WTC11 (cell line): Measurements from ENCODE around the gene XDH. TPM values are rescaled to one million over a fixed set of nuclear protein-coding genes. Genes with fewer than 3 reads are reported as not detected.

Experiments
- ATAC-seq: fragments of 200-7000 bp; cut with Tn5 transposase; 2 replicates; pipeline ENCODE4 v1.10.0; 2021; ENCODE audit warnings: mild to moderate bottlenecking, moderate library complexity
- CTCF ChIA-PET: fragments of 300-600 bp; sonication (Branson Sonifier 250); formaldehyde crosslinking; loops from one replicate; lab custom pipeline; 2021; ENCODE audit warnings: antibody characterized with exemption; lab: Charles Lee
- POLR2A ChIA-PET: fragments of 350-600 bp; sonication (Branson Sonifier 250); formaldehyde crosslinking; loops from one replicate; lab custom pipeline; 2021; ENCODE audit warnings: antibody characterized with exemption; lab: Charles Lee
- DNase-seq: peaks from one replicate; pipeline ENCODE4 v3.0.0; 2021; ENCODE audit warnings: low spot score
- H3K27ac Mint-ChIP-seq: 2 replicates; pipeline ENCODE4 v1.8.0; 2021; ENCODE audit warnings: mixed read lengths
- H3K27me3 Mint-ChIP-seq: 2 replicates; pipeline ENCODE4 v1.8.0; 2021; ENCODE audit warnings: low read depth, mild to moderate bottlenecking, moderate library complexity, mixed read lengths
- H3K36me3 Mint-ChIP-seq: 2 replicates; pipeline ENCODE4 v1.8.0; 2021; ENCODE audit warnings: mixed read lengths
- H3K4me1 Mint-ChIP-seq: 2 replicates; pipeline ENCODE4 v1.8.0; 2022; ENCODE audit warnings: mixed read lengths
- H3K4me3 Mint-ChIP-seq: 2 replicates; pipeline ENCODE4 v1.8.0; 2021; ENCODE audit warnings: mild to moderate bottlenecking, moderate library complexity, mixed read lengths
- H3K9me3 Mint-ChIP-seq: 2 replicates; pipeline ENCODE4 v1.8.0; 2021; ENCODE audit warnings: mixed read lengths
- CBFB ChIP-seq: sonication (generic); formaldehyde crosslinking; IDR thresholded peaks from 2 replicates; pipeline ENCODE4 v1.8.1; 2022; ENCODE audit warnings: mild to moderate bottlenecking, low read depth, missing genetic modification reagents
- CREB1 ChIP-seq: sonication (generic); formaldehyde crosslinking; IDR thresholded peaks from 2 replicates; pipeline ENCODE4 v1.8.0; 2023; ENCODE audit warnings: mild to moderate bottlenecking, missing genetic modification reagents
- EMX1 ChIP-seq: fragments of 250-450 bp; sonication (Bioruptor Pico); IDR thresholded peaks from 2 replicates; pipeline ENCODE4 v1.8.0; 2021; ENCODE audit warnings: mild to moderate bottlenecking
- ETV6 ChIP-seq: sonication (generic); formaldehyde crosslinking; IDR thresholded peaks from 2 replicates; pipeline ENCODE4 v1.8.1; 2022; ENCODE audit warnings: mild to moderate bottlenecking, missing genetic modification reagents
- FOXP1 ChIP-seq: sonication (generic); formaldehyde crosslinking; IDR thresholded peaks from 2 replicates; pipeline ENCODE4 v1.8.0; 2022; ENCODE audit warnings: missing genetic modification reagents, mild to moderate bottlenecking, moderate library complexity, borderline replicate concordance
- FOXP4 ChIP-seq: sonication (generic); formaldehyde crosslinking; IDR thresholded peaks from 2 replicates; pipeline ENCODE4 v1.8.0; 2022; ENCODE audit warnings: mild to moderate bottlenecking, missing genetic modification reagents
- IRF1 ChIP-seq: sonication (generic); formaldehyde crosslinking; IDR thresholded peaks from 2 replicates; pipeline ENCODE4 v1.8.0; 2023; ENCODE audit warnings: missing genetic modification reagents
- IRF2 ChIP-seq: sonication (generic); formaldehyde crosslinking; IDR thresholded peaks from 2 replicates; pipeline ENCODE4 v1.8.0; 2022; ENCODE audit warnings: low read depth, missing genetic modification reagents, borderline replicate concordance
- JAZF1 ChIP-seq: fragments of 250-450 bp; sonication (Bioruptor Pico); IDR thresholded peaks from 2 replicates; pipeline ENCODE4 v1.9.0; 2021; ENCODE audit warnings: moderate library complexity, mild to moderate bottlenecking, inconsistent platforms
- MAX ChIP-seq: sonication (generic); formaldehyde crosslinking; IDR thresholded peaks from 2 replicates; pipeline ENCODE4 v1.8.0; 2022; ENCODE audit warnings: mild to moderate bottlenecking, missing genetic modification reagents
- MLX ChIP-seq: sonication (generic); formaldehyde crosslinking; IDR thresholded peaks from 2 replicates; pipeline ENCODE4 v1.8.1; 2023; ENCODE audit warnings: mild to moderate bottlenecking, missing genetic modification reagents, moderate library complexity
- NFYB ChIP-seq: sonication (generic); formaldehyde crosslinking; conservative IDR thresholded peaks from 2 replicates; pipeline ENCODE4 v1.8.0; 2022; ENCODE audit warnings: low read depth, missing genetic modification reagents
- OVOL2 ChIP-seq: fragments of 250-450 bp; sonication (Bioruptor Pico); IDR thresholded peaks from 2 replicates; pipeline ENCODE4 v1.9.0; 2021; ENCODE audit warnings: mild to moderate bottlenecking, borderline replicate concordance
- PRDM15 ChIP-seq: sonication (generic); formaldehyde crosslinking; IDR thresholded peaks from 2 replicates; pipeline ENCODE4 v1.8.0; 2022; ENCODE audit warnings: missing genetic modification reagents
- RORB ChIP-seq: fragments of 250-450 bp; sonication (Bioruptor Pico); IDR thresholded peaks from 2 replicates; pipeline ENCODE4 v1.9.0; 2021; ENCODE audit warnings: mild to moderate bottlenecking
- SP1 ChIP-seq: sonication (generic); formaldehyde crosslinking; conservative IDR thresholded peaks from 2 replicates; pipeline ENCODE4 v1.8.1; 2022; ENCODE audit warnings: missing genetic modification reagents
- ZBTB43 ChIP-seq: sonication (generic); formaldehyde crosslinking; IDR thresholded peaks from 2 replicates; pipeline ENCODE4 v1.8.1; 2023; ENCODE audit warnings: mild to moderate bottlenecking, missing genetic modification reagents
- ZNF396 ChIP-seq: fragments of 250-450 bp; sonication (Bioruptor Pico); IDR thresholded peaks from 2 replicates; pipeline ENCODE4 v1.8.0; 2021; ENCODE audit warnings: mild to moderate bottlenecking, moderate library complexity, borderline replicate concordance
- total RNA-seq: library from RNA; stranded (reverse); gene quantifications from 3 replicates; pipeline ENCODE4 v1.2.3, GENCODE V29; 2021
- TF ChIP-seq, protein P1 (sequence below): fragments of 250-450 bp; sonication (Bioruptor Pico); IDR thresholded peaks from 2 replicates; pipeline ENCODE4 v1.9.0; 2021; ENCODE audit warnings: mild to moderate bottlenecking
- TF ChIP-seq, protein P2 (sequence below): sonication (generic); formaldehyde crosslinking; IDR thresholded peaks from 2 replicates; pipeline ENCODE4 v1.8.1; 2022; ENCODE audit warnings: mild to moderate bottlenecking, missing genetic modification reagents, moderate library complexity, borderline replicate concordance

The XDH gene
- total RNA-seq, 1 experiment from 2014 or later, result 3.0 TPM

GRCh38 chr2:31337860-31338259, 76.7 kb downstream of the XDH start:
- CTCF ChIA-PET, result no interaction called here
- no peak for ATAC-seq

GRCh38 chr2:31337197-31337596, 77.3 kb downstream of the XDH start:
- no peak overlapping the region for H3K4me3 Mint-ChIP-seq
- no peaks in the 10 kb centered on the region for H3K9me3 Mint-ChIP-seq
- peaks cover 17% of the 10 kb centered on the region for H3K4me1 Mint-ChIP-seq
- H3K27ac Mint-ChIP-seq, result no peak overlapping the region
- POLR2A ChIA-PET, result no interaction called here
- H3K27me3 Mint-ChIP-seq, result no peaks in the 10 kb centered on the region
- no peak for DNase-seq
- H3K36me3 Mint-ChIP-seq, result 0 out of 2 replicates have a peak, but pooled peaks cover 3% of the 10 kb centered on the region
- CTCF ChIA-PET, result no interaction called here
- no peak for TF ChIP-seq CREB1 (CRISPR knock-in tag)
- no peak for TF ChIP-seq IRF1
- TF ChIP-seq OVOL2 (CRISPR knock-in tag), result no peak
- TF ChIP-seq RORB (CRISPR knock-in tag), result no peak
- TF ChIP-seq IRF2, result no peak
- TF ChIP-seq SP1, result no peak
- TF ChIP-seq FOXP1 (CRISPR knock-in tag), result no peak
- no peak for TF ChIP-seq FOXP4 (CRISPR knock-in tag)
- TF ChIP-seq, protein P1, sequence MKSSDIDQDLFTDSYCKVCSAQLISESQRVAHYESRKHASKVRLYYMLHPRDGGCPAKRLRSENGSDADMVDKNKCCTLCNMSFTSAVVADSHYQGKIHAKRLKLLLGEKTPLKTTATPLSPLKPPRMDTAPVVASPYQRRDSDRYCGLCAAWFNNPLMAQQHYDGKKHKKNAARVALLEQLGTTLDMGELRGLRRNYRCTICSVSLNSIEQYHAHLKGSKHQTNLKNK (CRISPR knock-in tag), result no peak
- TF ChIP-seq NFYB (CRISPR knock-in tag), result no peak
- TF ChIP-seq MAX (CRISPR knock-in tag), result no peak
- TF ChIP-seq EMX1 (CRISPR knock-in tag), result no peak
- TF ChIP-seq, protein P2, sequence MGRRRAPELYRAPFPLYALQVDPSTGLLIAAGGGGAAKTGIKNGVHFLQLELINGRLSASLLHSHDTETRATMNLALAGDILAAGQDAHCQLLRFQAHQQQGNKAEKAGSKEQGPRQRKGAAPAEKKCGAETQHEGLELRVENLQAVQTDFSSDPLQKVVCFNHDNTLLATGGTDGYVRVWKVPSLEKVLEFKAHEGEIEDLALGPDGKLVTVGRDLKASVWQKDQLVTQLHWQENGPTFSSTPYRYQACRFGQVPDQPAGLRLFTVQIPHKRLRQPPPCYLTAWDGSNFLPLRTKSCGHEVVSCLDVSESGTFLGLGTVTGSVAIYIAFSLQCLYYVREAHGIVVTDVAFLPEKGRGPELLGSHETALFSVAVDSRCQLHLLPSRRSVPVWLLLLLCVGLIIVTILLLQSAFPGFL (CRISPR knock-in tag), result no peak
- TF ChIP-seq MLX (CRISPR knock-in tag), result no peak
- no peak for TF ChIP-seq CBFB (CRISPR knock-in tag)
- TF ChIP-seq ZBTB43 (CRISPR knock-in tag), result no peak
- ATAC-seq, result no peak

More at GRCh38 chr2:31337860-31338259, 76.7 kb downstream of the XDH start:
- H3K4me3 Mint-ChIP-seq, result no peak overlapping the region
- no peak overlapping the region for H3K27ac Mint-ChIP-seq
- TF ChIP-seq JAZF1 (CRISPR knock-in tag), result no peak
- no peak for TF ChIP-seq ZNF396 (CRISPR knock-in tag)
- no peak for TF ChIP-seq ETV6 (CRISPR knock-in tag)
- TF ChIP-seq PRDM15, result no peak
- DNase-seq, result no peak
- no peaks in the 10 kb centered on the region for H3K27me3 Mint-ChIP-seq
- no peaks in the 10 kb centered on the region for H3K9me3 Mint-ChIP-seq
- H3K4me1 Mint-ChIP-seq, result peaks cover 12% of the 10 kb centered on the region
- 0 out of 2 replicates have a peak, but pooled peaks cover 3% of the 10 kb centered on the region for H3K36me3 Mint-ChIP-seq
- POLR2A ChIA-PET, result no interaction called here
